Cardiac septum (tissue), 1 donor: Measurements from ENCODE around the gene TAS1R1. TPM values are rescaled to one million over a fixed set of nuclear protein-coding genes. Genes with fewer than 3 reads are reported as not detected.
"Not testable (repeated sequence)": the region's sequence is repeated elsewhere in the genome, so short reads cannot be mapped to it uniquely, and the experiment has no call there.

Experiments
- DNase-seq: peaks from one replicate; pipeline ENCODE4 v3.0.0-alpha.2; 2020; ENCODE audit warnings: low spot score
- intact Hi-C: fragments of 100-400 bp; cut with DNase I; formaldehyde crosslinking; loops from one replicate; pipeline ENCODE4 v1.14.0; 2022
- total RNA-seq: library from RNA; stranded (reverse); fragmentation: NEBNext Ultra II Directional; extraction: Animal tissue kit (Norgen Biotek cat#: 25700); gene quantifications from one replicate; pipeline ENCODE4 v1.2.1, GENCODE V29; 2021
- donor health status: DM: no; HTN: no; CAD: no.

TAS1R1 gene
- total RNA-seq, 1 donor from 2014 or later: not detected

GRCh38 chr1:6585841-6586240 lies 30.7 kb downstream of the TAS1R1 start:
- intact Hi-C loops: no loop called here
- DNase-seq: no peak

- intact Hi-C loops: no loop called here
- no peak for DNase-seq
These were observed 31.3 kb downstream of the TAS1R1 start for GRCh38 chr1:6586404-6586816.

- intact Hi-C loops: no loop called here
- peak; percentile 89 for DNase-seq
These were observed 32.3 kb downstream of the TAS1R1 start for GRCh38 chr1:6587261-6588005.

GRCh38 chr1:6588128-6588892 lies 33.2 kb downstream of the TAS1R1 start:
- intact Hi-C loops: no loop called here
- DNase-seq: no peak

- no peak for DNase-seq
These were observed 33.9 kb downstream of the TAS1R1 start for GRCh38 chr1:6588893-6589520.

GRCh38 chr1:6590046-6590445 lies 34.9 kb downstream of the TAS1R1 start:
- DNase-seq: no peak
- intact Hi-C loops: no loop called here

More at GRCh38 chr1:6588893-6589520, 33.9 kb downstream of the TAS1R1 start:
- intact Hi-C loops: no loop called here

GRCh38 chr1:6591222-6591621 lies 36.1 kb downstream of the TAS1R1 start:
- no peak for DNase-seq
- intact Hi-C loops: no loop called here

GRCh38 chr1:6591644-6592043 lies 36.5 kb downstream of the TAS1R1 start:
- intact Hi-C loops: no loop called here
- DNase-seq: no peak

GRCh38 chr1:6592441-6592840 lies 37.3 kb downstream of the TAS1R1 start:
- no peak for DNase-seq
- intact Hi-C loops: no loop called here

- DNase-seq: no peak
- intact Hi-C loops: no loop called here
These were observed 37.9 kb downstream of the TAS1R1 start for GRCh38 chr1:6592865-6593593.

GRCh38 chr1:6593810-6594209 lies 38.7 kb downstream of the TAS1R1 start:
- intact Hi-C loops: no loop called here

GRCh38 chr1:6594977-6595740 lies 40.1 kb downstream of the TAS1R1 start:
- DNase-seq: no peak
- intact Hi-C loops: no loop called here

More at GRCh38 chr1:6593810-6594209, 38.7 kb downstream of the TAS1R1 start:
- no peak for DNase-seq

GRCh38 chr1:6596351-6596750 lies 41.2 kb downstream of the TAS1R1 start:
- intact Hi-C loops: no loop called here
- DNase-seq: no peak

- intact Hi-C loops: no loop called here
- DNase-seq: no peak
These were observed 42.0 kb downstream of the TAS1R1 start for GRCh38 chr1:6596886-6597776.

- no peak for DNase-seq
- intact Hi-C loops: loop anchor here (1.0 kb wide), 1 partner anchor 17 kb away; no protein-coding TSS in a partner anchor
These were observed 42.6 kb downstream of the TAS1R1 start for GRCh38 chr1:6597777-6598131.

- intact Hi-C loops: no loop called here
- no peak for DNase-seq
These were observed 44.3 kb downstream of the TAS1R1 start for GRCh38 chr1:6599141-6599975.

- intact Hi-C loops: loop anchor here (2.0 kb wide), 1 partner anchor 25 kb away; the partner anchor contains the start of gene THAP3
- DNase-seq: not testable (repeated sequence)
These were observed 44.9 kb downstream of the TAS1R1 start for GRCh38 chr1:6599991-6600390.
